ENCODE data around the gene UMAD1.
A peak's percentile ranks its signal among the peaks of the same experiment; 100 is the strongest.

The UMAD1 gene

GRCh38 chr7:7688956-7689355 is 48.4 kb downstream of the UMAD1 start:
- no peak for DNase-seq (ENCODE audit: low read depth)

DNA sequence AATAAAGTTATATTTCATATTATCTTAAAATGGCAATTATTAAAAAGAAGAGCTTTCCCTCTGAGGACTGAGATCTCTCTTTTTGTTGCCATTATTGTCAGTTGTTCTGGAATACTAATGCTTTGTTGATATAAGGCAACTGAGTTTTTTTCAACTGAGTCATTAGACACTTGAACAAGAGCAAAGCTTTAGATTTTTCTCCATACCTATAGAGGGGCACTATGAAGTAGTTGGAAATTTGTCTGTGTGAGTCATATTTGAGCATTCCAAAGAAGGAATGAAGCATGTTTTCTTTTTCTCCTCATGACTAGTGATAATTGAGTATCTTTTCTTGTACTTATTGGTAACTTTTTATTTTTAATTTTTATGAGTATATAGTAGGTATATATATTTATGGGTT is 53.3 kb downstream of the UMAD1 start:
- DNase-seq (ENCODE audit: low read depth) = no peak

DNA sequence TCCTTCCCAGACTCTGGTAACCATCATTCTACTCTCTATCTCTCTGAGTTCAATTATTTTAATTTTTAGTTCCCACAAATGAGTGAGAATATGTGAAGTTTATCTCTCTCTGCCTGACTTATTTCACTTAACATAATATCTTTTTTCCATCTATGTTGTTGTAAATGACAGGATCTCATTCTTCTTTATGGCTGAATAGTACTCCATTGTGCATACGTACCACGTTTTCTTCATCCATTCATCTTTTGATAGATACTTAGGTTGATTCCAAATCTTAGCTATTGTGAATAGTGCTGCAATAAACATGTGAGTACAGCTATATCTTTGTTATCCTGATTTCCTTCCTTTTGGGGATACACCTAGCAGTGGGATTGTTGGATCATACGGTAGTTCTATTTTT is 54.0 kb downstream of the UMAD1 start:
- DNase-seq (ENCODE audit: low read depth) = no peak

GRCh38 chr7:7695111-7695817 is 54.7 kb downstream of the UMAD1 start:
- no peak for DNase-seq (ENCODE audit: low read depth)

GRCh38 chr7:7696458-7697119 is 56.0 kb downstream of the UMAD1 start:
- no peak for DNase-seq (ENCODE audit: low read depth)

- no peak for DNase-seq (ENCODE audit: low read depth)
Measured at GRCh38 chr7:7698930-7699329, 58.4 kb downstream of the UMAD1 start.

GRCh38 chr7:7699380-7699779 is 58.8 kb downstream of the UMAD1 start:
- no peak for DNase-seq (ENCODE audit: low read depth)

DNA sequence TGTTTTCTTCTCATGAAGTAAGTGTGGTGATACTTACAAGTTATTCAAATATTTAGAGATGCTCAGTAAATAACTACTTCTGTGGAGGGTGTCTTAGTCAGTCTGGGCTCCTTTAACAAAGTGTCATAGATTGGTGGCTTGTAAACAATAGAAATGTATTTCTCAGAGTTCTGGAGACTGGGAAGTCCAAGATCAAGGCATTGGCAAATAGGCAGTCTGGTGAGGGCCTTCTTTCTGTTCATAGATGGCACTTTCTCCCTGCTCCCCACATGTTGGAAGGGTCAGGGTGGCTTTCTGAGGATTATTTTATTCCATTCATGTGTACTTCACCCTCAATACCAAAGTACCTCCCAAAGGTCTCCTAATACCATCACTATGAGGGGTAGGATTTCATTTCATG is 59.4 kb downstream of the UMAD1 start:
- no peak for DNase-seq (ENCODE audit: low read depth)

DNA sequence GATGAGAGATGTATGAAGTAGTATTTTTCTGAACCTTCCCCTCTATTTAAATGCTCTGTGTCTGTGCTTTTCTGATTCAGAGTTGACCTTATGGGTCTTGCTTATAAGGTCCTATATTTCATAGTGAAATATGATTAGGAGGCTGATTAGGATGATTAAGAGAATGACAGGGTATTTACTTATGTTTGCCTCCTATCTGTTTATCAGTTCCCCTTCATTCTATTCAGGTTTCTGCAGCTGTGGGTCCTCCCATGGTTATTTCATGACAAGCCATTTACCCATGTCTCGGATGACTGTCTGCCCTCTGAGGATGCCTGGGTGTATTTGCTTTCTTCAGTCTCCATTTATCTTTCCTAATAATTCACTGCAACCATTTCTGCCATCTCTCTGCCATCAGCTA is 61.0 kb downstream of the UMAD1 start:
- no peak for DNase-seq (ENCODE audit: low read depth)

- no peak for DNase-seq (ENCODE audit: low read depth)
Measured at GRCh38 chr7:7702826-7703225, 62.3 kb downstream of the UMAD1 start.

DNA sequence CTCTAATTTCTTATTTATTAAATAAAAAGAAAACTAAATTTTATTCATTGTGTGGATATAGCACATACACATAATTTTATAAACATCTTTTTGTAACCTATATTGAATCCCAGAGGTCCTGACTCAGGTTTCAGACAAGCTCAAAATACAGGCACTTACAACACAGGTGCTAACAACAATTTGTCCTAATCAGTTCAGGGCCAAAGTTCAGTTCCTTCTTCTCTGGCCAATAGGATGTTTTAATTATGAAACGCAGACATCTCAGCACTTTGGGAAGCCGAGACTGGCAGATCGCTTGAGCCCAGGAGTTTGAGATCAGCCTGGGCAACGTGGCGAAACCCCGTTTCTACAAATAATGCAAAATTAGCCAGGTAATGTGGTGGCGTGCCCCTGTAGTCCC is 62.9 kb downstream of the UMAD1 start:
- DNase-seq (ENCODE audit: low read depth) = no peak

GRCh38 chr7:7704867-7705266 is 64.3 kb downstream of the UMAD1 start:
- no peak for DNase-seq (ENCODE audit: low read depth)

- no peak for DNase-seq (ENCODE audit: low read depth)
Measured at GRCh38 chr7:7705318-7705717, 64.8 kb downstream of the UMAD1 start.

- DNase-seq (ENCODE audit: low read depth) = no peak
Measured at GRCh38 chr7:7706101-7706511, 65.6 kb downstream of the UMAD1 start.

GRCh38 chr7:7706556-7707172 is 66.1 kb downstream of the UMAD1 start:
- DNase-seq (ENCODE audit: low read depth) = no peak

DNA sequence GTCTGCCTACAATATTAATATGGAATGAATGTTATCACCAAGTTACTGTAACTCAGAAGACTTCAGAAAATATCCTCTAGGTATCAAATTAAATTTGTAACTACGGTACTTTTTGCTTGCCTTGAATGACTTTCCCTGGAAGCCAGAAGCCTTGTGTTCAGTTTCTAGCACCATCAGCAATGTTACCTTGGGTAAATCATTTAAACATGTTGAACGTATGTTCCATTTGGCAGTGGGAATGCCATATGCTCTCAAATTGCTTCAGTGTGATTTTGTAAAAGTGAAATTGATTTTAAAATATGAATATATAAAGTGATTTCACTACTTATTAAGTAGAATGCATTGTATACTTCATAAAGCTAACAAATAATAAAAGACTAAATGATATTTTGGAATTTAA is 66.7 kb downstream of the UMAD1 start:
- no peak for DNase-seq (ENCODE audit: low read depth)

- no peak for DNase-seq (ENCODE audit: low read depth)
Measured at GRCh38 chr7:7707806-7708205, 67.3 kb downstream of the UMAD1 start.

DNA sequence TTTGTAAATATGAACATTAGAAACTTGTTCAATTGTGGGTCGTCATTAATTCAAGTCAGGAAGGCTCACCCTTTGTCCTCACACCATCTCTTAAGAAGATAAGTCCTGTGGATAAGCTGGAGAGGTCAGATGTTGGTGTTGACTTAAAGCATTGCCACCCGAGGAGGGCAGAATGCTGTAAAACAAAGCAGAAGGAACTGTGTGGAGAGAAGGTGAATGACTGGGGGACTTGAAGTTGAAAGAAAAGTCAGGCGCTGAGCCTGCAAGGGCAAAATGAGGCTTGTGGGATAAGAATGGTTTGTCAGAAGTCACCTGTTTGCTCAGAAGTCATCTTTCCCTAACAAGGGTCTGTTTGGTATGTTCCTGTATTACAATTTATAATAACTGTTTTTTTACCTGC is 68.7 kb downstream of the UMAD1 start:
- no peak for DNase-seq (ENCODE audit: low read depth)

DNA sequence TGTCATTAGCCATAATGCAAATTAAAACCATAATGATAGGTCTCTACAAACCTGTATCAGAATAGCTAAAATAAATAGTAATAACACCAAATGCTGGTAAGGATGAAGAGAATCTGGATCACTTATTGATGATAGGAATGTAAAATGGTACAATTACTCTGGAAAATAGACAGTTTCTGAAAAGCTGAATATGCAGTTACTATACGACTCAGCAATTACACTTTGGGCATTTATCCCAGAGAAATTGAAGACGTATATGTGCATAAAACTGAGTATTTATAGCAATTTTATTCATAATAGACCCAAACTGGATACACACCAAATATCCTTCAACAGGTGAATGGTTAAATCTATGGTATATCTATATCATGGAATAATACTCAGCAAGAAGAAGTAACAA is 69.9 kb downstream of the UMAD1 start:
- DNase-seq (ENCODE audit: low read depth) = no peak

GRCh38 chr7:7713730-7714129 is 73.2 kb downstream of the UMAD1 start:
- no peak for DNase-seq (ENCODE audit: low read depth)

GRCh38 chr7:7718492-7718891 is 77.9 kb downstream of the UMAD1 start, which contains the start of gene RPA3:
Gene RPA3 (minus strand): TSS chr7:7718607. CDS start chr7:7640418, 78,189 bp downstream.
- DNase-seq (ENCODE audit: low read depth) = no peak

GRCh38 chr7:7719236-7719635 is 78.7 kb downstream of the UMAD1 start:
- peak; percentile 38 for DNase-seq (ENCODE audit: low read depth)

DNA sequence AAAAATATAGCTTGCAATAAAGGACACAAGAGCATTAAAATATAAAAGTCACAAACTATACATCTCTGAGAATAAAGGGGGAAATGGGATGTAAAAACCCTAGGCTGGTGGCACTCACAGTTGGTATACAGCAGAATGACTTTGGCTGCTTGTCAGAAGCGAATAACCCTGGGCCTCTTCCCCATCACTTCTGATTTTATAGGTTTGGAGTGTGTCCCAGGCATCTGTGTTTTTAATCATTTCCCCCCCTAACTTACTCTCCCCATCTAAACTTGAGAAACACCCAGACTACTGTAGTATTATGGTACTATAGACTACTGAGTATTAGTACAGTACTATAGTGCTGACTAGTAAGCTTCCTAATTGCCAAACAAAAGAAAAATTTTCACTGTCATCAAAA is 79.6 kb downstream of the UMAD1 start:
- DNase-seq (ENCODE audit: low read depth) = no peak
